NCI-H460 (cell line): ENCODE results near the gene TEKT2. TPM values are rescaled to one million over a fixed set of nuclear protein-coding genes. Genes with fewer than 3 reads are reported as not detected.

ENCODE experiments used
- DNase-seq: peaks from one replicate; pipeline ENCODE4 v3.0.0-alpha.2; 2016; ENCODE audit warnings: low read depth; ENCODE audit errors: extremely low read depth
- polyA plus RNA-seq: library from polyadenylated mRNA; depleted of rRNA; stranded (reverse); fragments of >200 nt; gene quantifications from 2 replicates; pipeline ENCODE4 v1.2.3, GENCODE V29; 2014; cell fraction: nucleus; rRNA removed
- total RNA-seq: library from RNA; depleted of rRNA; stranded (reverse); fragments of >200 nt; shearing (Covaris generic); gene quantifications from 2 replicates; pipeline ENCODE4 v1.2.3, GENCODE V29; 2014; rRNA removed

Gene TEKT2
- not detected in 2 replicates for total RNA-seq
- polyA plus RNA-seq: not detected in 2 replicates

- no peak for DNase-seq
These were observed at the start of gene TEKT2 for GRCh38 chr1:36083635-36084496. Gene TEKT2, plus strand, starts transcription at chr1:36084094. Its CDS starts 828 bp downstream, at chr1:36084922.

- DNase-seq: no peak
These were observed 49.2 kb upstream of the TEKT2 start for GRCh38 chr1:36034692-36035091.

GRCh38 chr1:36035154-36035553 is 48.7 kb upstream of the TEKT2 start:
- DNase-seq: no peak

GRCh38 chr1:36040238-36040637 is 43.7 kb upstream of the TEKT2 start:
- DNase-seq: no peak

GRCh38 chr1:36051821-36052220 is 32.1 kb upstream of the TEKT2 start:
- no peak for DNase-seq

GRCh38 chr1:36053978-36054377 is 29.9 kb upstream of the TEKT2 start:
- DNase-seq: no peak

- DNase-seq: no peak
These were observed 28.2 kb upstream of the TEKT2 start for GRCh38 chr1:36055706-36056105.

- no peak for DNase-seq
These were observed 21.6 kb upstream of the TEKT2 start for GRCh38 chr1:36062315-36062714.

GRCh38 chr1:36067871-36068270 is 16.0 kb upstream of the TEKT2 start:
- no peak for DNase-seq

GRCh38 chr1:36068866-36069265 is 15.0 kb upstream of the TEKT2 start:
- no peak for DNase-seq

- DNase-seq: no peak
These were observed 13.5 kb upstream of the TEKT2 start for GRCh38 chr1:36070349-36070748.

- DNase-seq: no peak
These were observed 6.8 kb upstream of the TEKT2 start for GRCh38 chr1:36076979-36077573.

- DNase-seq: no peak
These were observed 3.7 kb upstream of the TEKT2 start for GRCh38 chr1:36080236-36080635.

- no peak for DNase-seq
These were observed 3.1 kb upstream of the TEKT2 start for GRCh38 chr1:36080801-36081200.

GRCh38 chr1:36081926-36082485 is 1.9 kb upstream of the TEKT2 start:
- no peak for DNase-seq

- no peak for DNase-seq
These were observed 675 bp upstream of the TEKT2 start for GRCh38 chr1:36083219-36083618.

GRCh38 chr1:36084497-36085115 is 712 bp downstream of the TEKT2 start:
- no peak for DNase-seq

- DNase-seq: no peak
These were observed 1.2 kb downstream of the TEKT2 start for GRCh38 chr1:36085126-36085525.

- no peak for DNase-seq
These were observed 2.0 kb downstream of the TEKT2 start for GRCh38 chr1:36085686-36086526.

GRCh38 chr1:36086529-36087232 is 2.8 kb downstream of the TEKT2 start:
- DNase-seq: no peak
